HG02642 (cell line): ENCODE measurements around the gene PCGF3.

Experiments
- ATAC-seq: cut with Tn5 transposase; IDR thresholded peaks from one replicate; pipeline ENCODE4 v1.9.1; 2021; ENCODE audit warnings: mild to moderate bottlenecking; ENCODE audit not compliant: unreplicated experiment, poor library complexity

Gene PCGF3

GRCh38 chr4:819401-820229 lies 114.0 kb downstream of the PCGF3 start:
- ATAC-seq: no peak
